Fibroblast of skin of scalp (primary cell): ENCODE data around the gene MNX1. TPM values are rescaled to one million over a fixed set of nuclear protein-coding genes. Genes with fewer than 3 reads are reported as not detected.

ENCODE experiments used
- DNase-seq: peaks from one replicate; pipeline ENCODE4 v3.0.0-alpha.2; 2013
- polyA plus RNA-seq, 2 experiments: library from polyadenylated mRNA; unstranded; fragments of 120-200 nt; gene quantifications; one replicate each; pipeline ENCODE4 v1.2.1, GENCODE V29; 2013; ENCODE audit not compliant: insufficient read length in 2 of 2

The MNX1 gene
- polyA plus RNA-seq (2013, experiment 1 of 2; ENCODE audit: insufficient read length): not detected
- not detected for polyA plus RNA-seq (2013, experiment 2 of 2; ENCODE audit: insufficient read length)

GRCh38 chr7:157010588-157011332 is at the start of gene MNX1:
MNX1 (minus strand) TSS chr7:157010663; CDS start chr7:157010350, 313 bp downstream.
- no peak for DNase-seq

- no peak for DNase-seq
These were observed 49.1 kb upstream of the MNX1 start for GRCh38 chr7:157059534-157059933.

GRCh38 chr7:157058701-157059100 is 48.2 kb upstream of the MNX1 start:
- DNase-seq: no peak

GRCh38 chr7:157058068-157058467 is 47.6 kb upstream of the MNX1 start:
- no peak for DNase-seq

- no peak for DNase-seq
These were observed 46.8 kb upstream of the MNX1 start for GRCh38 chr7:157056957-157057902.

- DNase-seq: no peak
These were observed 45.8 kb upstream of the MNX1 start for GRCh38 chr7:157056246-157056645.

GRCh38 chr7:157054927-157055326 is 44.5 kb upstream of the MNX1 start:
- DNase-seq: no peak

- no peak for DNase-seq
These were observed 42.7 kb upstream of the MNX1 start for GRCh38 chr7:157053118-157053517.

GRCh38 chr7:157047148-157047547 is 36.7 kb upstream of the MNX1 start:
- no peak for DNase-seq

- peak; percentile 70 for DNase-seq
These were observed 36.2 kb upstream of the MNX1 start for GRCh38 chr7:157046681-157047080.

- DNase-seq: no peak
These were observed 34.6 kb upstream of the MNX1 start for GRCh38 chr7:157044943-157045660.

- peak; percentile 45 for DNase-seq
These were observed 33.8 kb upstream of the MNX1 start for GRCh38 chr7:157044147-157044687.

GRCh38 chr7:157043745-157044144 is 33.3 kb upstream of the MNX1 start:
- peak; percentile 70 for DNase-seq

- DNase-seq: no peak
These were observed 31.2 kb upstream of the MNX1 start for GRCh38 chr7:157041514-157042277.

- DNase-seq: no peak
These were observed 30.5 kb upstream of the MNX1 start for GRCh38 chr7:157041004-157041403.

GRCh38 chr7:157037635-157038034 is 27.2 kb upstream of the MNX1 start:
- no peak for DNase-seq

- DNase-seq: no peak
These were observed 26.6 kb upstream of the MNX1 start for GRCh38 chr7:157037028-157037427.

- DNase-seq: no peak
These were observed 25.5 kb upstream of the MNX1 start for GRCh38 chr7:157035979-157036378.

GRCh38 chr7:157035302-157035701 is 24.8 kb upstream of the MNX1 start:
- no peak for DNase-seq

GRCh38 chr7:157033483-157034473 is 23.3 kb upstream of the MNX1 start:
- no peak for DNase-seq
